GM18505 (cell line): Measurements from ENCODE around the gene H2BK1.

ENCODE experiments used
- ATAC-seq: cut with Tn5 transposase; IDR thresholded peaks from one replicate; pipeline ENCODE4 v1.9.1; 2021; ENCODE audit not compliant: unreplicated experiment
- POLR2A ChIP-seq: IDR thresholded peaks from 4 replicates; pipeline ENCODE4 v1.6.1; 2011; ENCODE audit warnings: borderline replicate concordance; ENCODE audit not compliant: insufficient read depth, insufficient read length; ENCODE audit errors: extremely low read depth

The H2BK1 gene

DNA sequence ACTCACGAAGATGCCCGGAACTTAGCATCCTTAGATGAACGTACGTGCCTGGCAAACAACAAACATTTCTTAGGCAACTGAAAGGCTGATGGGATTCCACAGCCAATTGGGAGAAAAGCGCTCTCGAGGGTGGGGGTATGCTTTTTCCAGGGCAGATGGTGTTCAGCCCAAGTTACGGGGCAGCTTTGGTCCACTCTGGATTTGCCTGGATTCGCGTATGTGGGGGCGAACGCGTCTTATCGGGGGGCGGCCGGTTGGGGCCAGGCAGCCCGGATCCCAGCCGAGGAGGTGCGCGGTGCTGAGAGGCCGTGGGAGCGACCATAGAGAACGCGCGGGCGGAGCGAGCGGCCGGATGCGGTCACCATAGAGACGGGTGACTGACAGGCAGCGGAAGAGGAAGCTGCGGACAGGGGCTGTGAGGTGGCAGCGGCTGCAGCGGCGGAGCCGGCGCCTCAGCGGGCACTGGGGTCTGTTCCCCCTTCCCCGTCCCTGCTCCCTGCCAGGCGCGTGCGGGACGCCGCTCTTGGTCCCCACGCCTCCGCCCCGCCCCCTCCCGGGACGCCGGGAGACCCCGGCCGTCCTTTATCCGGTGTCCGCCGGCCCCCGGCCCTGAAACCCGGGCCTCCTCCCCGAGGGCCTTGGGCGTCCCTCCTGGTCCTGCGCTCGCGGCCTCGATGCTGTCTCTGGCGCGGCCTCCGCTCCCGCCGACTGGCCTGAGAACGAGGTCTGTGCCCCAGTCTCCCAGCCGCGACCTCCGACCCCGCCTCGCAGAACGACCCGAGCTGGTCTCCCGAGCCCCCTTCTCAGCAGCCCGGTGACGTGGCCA is 22.0 kb upstream of the H2BK1 start, which contains the start of gene CHPF2:
Gene CHPF2 (plus strand): TSS at position 393 of the 826 bp plus-strand sequence. CDS start 1,529 bp downstream, outside the sequence.
- TF ChIP-seq POLR2A: peak; percentile 94
- peak; percentile 95 for ATAC-seq

DNA sequence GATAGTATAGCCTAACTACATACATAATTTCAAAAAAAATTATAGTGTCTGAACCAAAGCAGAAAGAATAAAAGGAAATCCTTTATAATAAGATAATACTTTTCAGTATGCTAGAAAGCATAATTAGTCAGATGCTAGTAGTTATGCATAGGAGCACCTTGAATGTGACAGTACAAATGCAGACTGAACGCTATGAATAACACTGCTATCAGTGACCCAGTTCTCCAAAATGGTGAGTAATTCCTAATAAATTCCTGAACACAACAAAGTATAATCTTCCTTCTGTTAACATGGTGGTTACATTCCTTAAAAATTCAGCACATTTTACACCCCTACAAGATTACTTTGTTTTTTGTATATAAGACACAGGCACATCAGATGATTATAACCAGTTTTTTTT is 20.8 kb upstream of the H2BK1 start:
- TF ChIP-seq POLR2A: no peak
- no peak for ATAC-seq

DNA sequence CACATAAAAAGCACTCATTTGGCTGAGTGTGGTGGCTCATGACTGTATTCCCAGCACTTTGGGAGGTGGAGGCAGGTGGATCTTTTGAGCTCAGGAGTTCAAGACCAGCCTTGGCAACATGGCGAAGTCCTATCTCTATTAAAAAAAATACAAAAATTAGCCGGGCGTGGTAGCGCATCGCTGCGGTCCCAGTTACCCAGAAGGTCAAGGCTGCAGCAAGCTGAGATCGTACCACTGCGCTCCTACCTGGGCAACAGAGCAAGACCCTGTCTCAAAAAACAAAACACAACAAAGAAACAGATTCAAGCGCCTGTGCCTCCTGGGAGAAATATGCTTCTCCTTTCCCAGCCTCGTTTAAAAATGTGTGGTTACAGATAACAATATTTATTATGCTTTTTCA is 19.0 kb upstream of the H2BK1 start:
- no peak for TF ChIP-seq POLR2A
- no peak for ATAC-seq

DNA sequence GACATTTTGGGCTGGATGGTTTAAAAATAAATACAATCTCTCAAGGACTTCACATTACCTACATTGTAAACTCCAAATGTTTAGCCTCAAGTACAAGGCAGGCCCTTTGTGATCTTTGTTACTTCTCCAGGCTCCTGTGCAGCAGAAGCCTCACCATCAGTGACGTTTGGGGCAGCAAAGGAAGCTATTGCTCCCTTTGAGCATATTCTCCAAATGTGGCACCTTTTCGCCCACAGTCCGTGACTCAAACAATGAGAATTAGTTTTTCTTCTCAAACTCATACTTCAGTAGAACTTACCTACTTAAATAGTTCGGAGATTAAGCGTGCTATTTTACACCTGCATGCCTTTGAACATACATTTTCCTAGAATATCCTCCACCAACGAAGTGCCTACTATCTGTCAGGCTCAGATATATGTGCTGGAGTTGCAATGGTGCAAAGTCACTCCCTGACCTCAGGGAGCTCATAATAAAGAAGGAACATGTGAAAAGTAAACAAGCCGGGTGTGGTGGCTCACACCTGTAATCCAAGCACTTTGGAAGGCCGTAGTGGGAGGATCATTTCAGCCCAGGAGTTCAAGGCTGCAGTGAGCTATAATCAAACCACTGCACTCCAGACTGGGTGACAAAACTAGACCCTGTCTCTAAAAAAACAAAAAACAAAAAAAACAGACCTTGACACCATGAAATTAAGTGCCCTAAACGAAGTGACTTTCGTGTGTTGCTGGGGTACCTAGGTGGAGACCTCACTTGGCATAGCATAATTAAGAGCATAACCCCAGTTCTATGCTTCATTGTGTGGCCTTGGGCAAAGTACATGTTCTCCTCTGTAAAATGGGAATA is 18.0 kb upstream of the H2BK1 start:
- no peak for ATAC-seq
- TF ChIP-seq POLR2A: no peak

DNA sequence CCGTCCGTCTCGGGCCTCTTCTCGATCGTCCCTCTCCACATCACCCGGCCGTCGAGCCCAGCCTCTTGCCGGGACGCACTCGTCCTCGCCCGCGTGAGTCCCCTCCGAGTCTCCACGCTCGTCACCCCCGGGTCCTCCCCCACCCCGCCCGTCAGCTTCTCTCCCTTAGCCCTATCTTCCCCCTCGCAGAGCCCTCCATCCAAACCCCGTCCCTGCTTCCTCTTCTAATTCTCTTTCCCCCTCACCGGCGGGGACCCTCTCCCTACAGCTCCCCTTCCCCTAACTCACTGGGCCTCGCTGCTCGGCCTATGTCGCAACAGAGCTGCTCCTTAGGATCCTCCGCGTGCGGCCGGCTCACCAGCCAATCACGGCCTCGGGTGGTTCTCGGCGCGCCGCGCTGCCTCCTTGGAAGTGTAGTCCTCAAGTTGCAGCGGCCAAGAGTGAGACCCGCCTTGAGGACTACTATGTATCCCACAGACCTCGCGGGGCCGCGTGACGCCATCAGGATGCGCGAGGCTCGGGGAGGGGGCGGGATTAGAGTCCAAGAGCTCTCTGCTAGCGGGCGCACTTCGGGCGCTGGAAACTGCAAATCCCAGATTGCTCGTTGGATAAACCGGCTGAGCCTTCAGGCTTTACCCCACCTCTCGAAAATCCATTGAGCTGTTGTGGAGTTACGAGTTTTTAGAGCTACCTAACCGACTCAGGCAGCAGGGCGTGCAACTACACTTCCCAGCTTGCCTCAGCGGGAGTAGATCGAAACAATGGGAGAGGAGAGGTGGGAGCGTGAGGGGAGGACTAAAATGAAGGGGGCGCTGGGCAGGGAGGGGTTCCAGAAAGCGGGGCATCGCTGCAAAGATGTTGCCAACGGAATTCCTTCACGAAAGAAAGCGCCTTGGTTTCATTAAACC is 16.8 kb upstream of the H2BK1 start, which contains the start of gene ABCF2:
Gene ABCF2 (minus strand): TSS at position 331 of the 908 bp plus-strand sequence. CDS start 747 bp downstream, outside the sequence.
- ATAC-seq: peak; percentile 100
- TF ChIP-seq POLR2A: peak; percentile 71

DNA sequence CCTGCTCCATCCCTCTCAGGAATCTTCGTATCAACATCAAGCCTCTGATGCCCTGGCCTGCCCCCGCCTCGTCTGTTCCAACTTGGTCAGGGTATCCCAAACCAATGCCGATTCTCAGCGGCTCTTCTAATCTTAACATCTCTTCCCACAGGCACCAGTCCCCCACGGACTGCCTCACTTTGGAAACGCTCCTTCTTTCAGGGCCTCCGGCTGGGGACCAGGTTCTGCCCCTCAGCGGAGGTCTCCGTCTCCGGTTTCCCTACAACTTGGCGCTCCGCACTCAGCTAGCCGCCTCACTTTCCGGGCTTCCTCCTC is 16.2 kb upstream of the H2BK1 start:
- no peak for TF ChIP-seq POLR2A
- ATAC-seq: no peak

DNA sequence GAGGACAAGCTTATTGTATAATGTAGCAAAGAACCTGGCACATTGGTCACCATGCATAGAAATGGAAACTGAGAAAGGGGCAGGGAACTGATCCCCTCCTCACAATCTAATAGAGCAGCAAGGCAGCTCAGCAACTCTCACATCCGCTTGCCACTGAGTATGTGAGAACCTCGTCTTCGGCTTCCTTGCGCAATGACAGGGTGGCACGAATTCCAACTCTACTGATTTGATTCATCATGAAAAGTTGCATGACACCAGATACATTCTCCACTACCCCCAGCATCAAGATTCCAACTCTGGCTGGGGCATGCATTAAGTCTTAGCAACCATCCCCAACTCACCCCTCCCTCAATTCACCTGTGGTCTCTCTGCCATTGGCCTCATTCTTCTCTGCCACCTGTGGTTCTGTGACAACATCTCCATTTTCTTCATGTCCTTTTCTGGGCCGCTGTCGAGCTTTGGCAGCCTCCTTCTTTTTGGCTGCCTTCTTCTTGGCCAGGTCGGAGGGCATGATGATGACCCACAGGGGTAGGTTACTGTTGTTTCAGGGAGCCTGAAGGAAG is 15.7 kb upstream of the H2BK1 start:
- no peak for ATAC-seq

DNA sequence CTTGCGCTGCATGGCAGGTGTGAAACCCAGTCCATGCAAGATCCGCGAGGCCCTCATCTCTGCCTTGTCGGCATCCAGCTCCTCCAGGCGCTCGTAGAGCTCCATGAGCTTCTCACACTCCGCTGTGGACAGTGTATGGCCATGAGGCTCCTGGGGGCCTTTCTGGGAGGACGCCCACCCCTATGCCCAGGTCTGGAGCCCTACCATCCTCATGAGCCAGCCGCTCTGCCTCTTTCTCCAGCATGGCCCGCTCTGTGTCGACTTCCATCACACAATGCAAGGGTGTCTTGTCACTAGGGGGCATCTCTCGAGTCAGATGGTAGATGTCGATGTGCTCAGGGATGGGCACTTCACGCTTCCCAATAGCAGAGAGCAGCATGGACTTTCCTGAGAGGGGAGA is 13.4 kb upstream of the H2BK1 start:
- ATAC-seq: no peak
- no peak for TF ChIP-seq POLR2A

More for the DNA sequence above, 15.7 kb upstream of the H2BK1 start:
- TF ChIP-seq POLR2A: no peak

DNA sequence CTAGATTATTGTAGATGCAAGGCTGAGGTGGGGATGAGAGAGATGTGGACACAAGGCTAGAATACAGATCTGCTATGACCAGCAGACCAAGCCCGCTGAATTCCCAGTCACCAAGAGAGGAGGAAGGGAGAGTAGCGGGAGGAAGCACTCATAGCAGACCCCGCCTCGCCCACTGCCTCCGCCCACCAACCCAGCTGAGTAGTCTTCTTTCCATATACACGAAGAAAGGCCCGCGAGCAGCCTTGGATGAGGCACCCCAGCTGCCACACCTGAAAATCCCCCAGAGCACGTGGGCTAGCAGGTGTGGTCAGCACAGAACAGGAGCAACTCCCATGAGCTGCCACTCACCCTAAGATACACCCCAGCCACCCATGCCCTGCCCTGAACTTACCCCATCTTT is 7.9 kb upstream of the H2BK1 start:
- ATAC-seq: no peak
- TF ChIP-seq POLR2A: no peak

DNA sequence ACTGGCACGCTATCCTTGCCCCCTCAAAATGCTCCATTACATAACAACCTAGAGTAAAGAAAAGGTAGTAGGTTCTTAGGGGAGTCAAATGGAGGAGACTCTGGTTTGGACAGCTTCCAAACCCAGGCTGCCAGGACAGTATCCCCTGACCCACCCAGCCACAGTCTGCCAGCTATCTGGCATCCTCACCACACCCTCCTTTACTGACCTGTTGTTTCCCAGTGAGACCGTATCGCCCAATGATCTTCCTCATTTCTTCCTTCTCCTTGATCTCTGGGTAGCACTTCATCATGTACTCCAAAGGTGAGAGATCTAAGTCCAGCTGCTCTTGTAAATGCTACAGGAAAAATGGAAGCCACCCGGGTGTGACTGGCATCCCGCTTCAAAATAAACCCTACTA is 5.1 kb upstream of the H2BK1 start:
- TF ChIP-seq POLR2A: no peak
- no peak for ATAC-seq

DNA sequence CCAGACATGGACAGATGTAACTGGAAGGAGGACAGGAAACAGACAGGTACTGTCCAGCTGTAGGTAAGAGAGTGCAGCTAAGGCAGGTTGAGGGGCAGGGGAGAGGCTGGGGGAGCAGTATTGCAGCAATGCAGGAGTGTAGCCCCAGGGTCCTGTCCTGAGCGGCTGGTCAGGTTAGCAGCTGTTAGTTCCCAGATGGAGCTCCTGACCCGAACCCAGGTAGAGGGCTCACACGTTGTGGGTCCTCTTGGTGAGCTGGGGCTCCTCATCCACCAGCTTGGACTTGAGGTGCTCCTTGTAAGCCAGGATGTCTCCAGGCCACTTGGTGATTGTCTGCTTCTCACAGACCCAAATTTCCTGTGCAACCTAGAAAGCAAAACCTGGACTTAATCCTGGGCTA is 3.5 kb upstream of the H2BK1 start:
- no peak for ATAC-seq
- TF ChIP-seq POLR2A: no peak

DNA sequence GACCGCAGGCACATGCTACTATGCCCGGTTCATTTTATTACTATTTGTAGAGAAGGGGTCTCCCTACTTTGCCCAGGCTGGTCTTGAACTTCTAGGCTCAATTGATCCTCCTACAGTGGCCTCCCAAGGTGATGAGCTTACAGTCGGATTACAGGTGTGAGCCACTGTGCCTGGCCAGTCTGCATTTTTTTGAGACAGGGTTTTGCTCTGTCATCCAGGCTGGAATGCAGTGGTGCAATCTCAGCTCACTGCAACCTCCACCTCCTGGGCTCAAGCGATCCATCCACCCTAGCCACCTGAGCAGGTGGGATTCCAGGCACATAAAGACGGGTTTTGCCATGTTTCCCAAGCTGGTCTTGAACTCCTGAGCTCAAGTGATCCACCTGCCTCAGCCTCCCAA is 2.3 kb upstream of the H2BK1 start:
- no peak for TF ChIP-seq POLR2A
- no peak for ATAC-seq
